ENCODE data around the gene CIB4. TPM values are rescaled to one million over a fixed set of nuclear protein-coding genes. Genes with fewer than 3 reads are reported as not detected.

The CIB4 gene
- total and polyA plus RNA-seq, 2 of the 13 experiments (the other 11 are each of a cell fraction or from before 2014, with no cell fraction given): not detected

DNA sequence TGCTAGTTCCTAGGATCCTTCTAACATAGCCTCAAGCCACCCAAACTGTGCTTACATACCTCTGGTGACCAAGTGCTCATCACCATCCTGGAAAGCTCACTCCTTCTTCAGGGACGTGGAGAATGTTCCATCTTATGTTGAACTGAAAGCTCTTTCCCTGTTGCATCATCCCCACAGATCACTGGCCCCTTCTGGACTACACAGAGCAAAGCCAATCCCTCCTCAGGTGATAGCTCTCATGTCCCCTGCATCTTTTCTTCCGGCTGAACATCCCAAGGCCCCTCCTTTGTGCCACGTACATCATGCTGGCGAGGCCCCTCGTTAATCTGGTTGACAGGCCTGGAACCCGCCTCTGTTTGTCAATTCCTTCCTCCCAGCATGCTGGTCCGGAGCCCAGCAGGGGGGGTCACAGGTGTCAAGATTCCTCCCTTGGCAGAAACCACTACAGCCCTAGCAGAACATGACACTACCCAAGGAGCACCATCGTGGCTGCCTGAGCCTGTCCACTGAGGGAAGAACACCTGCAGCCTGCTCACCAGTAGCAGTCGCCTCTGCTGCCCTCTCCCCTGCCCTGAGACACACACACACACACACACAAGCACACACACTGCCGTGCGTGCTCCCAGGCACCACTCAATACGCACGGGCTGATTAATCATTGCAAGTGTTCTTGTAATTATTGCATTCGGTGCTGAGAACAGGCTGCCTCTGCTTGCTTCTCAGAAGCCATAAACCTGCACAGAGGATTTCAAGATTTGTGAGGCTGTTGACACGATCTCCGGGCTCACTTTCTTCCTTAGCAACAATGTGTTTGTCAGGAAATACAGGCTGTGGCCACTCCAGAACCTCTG is 45.0 kb upstream of the CIB4 start:
- POLR2A ChIA-PET: no interaction called here
- CTCF ChIA-PET (ENCODE audit: low intra/inter-chr PET ratio, low total read pairs): no interaction called here
- intact Hi-C loops (cut with micrococcal nuclease; ENCODE audit: unreplicated experiment): no loop called here
- TF ChIP-seq BHLHE40 (IDR thresholded peaks at IDR 0.05; ENCODE audit: low read length): no peak
- no peak for TF ChIP-seq ZNF468 (CRISPR knock-in tag; IDR thresholded peaks at IDR 0.05)
- TF ChIP-seq SOX6 (IDR thresholded peaks at IDR 0.05): no peak
- TF ChIP-seq SOX6 (CRISPR knock-in tag; IDR thresholded peaks at IDR 0.05): no peak
- TF ChIP-seq, protein P1, sequence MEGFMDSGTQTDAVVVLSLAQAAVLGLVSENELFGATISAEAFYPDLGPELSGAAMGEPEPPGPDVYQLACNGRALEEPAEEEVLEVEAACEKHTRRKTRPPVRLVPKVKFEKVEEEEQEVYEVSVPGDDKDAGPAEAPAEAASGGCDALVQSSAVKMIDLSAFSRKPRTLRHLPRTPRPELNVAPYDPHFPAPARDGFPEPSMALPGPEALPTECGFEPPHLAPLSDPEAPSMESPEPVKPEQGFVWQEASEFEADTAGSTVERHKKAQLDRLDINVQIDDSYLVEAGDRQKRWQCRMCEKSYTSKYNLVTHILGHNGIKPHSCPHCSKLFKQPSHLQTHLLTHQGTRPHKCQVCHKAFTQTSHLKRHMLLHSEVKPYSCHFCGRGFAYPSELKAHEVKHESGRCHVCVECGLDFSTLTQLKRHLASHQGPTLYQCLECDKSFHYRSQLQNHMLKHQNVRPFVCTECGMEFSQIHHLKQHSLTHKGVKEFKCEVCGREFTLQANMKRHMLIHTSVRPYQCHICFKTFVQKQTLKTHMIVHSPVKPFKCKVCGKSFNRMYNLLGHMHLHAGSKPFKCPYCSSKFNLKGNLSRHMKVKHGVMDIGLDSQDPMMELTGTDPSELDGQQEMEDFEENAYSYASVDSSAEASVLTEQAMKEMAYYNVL (CRISPR knock-in tag; IDR thresholded peaks at IDR 0.05; ENCODE audit: borderline replicate concordance): no peak
- no peak for TF ChIP-seq ZNF558 (CRISPR knock-in tag; IDR thresholded peaks at IDR 0.05; ENCODE audit: borderline replicate concordance)
- no peak for TF ChIP-seq RFXANK (CRISPR knock-in tag; IDR thresholded peaks at IDR 0.05)
- no peak for TF ChIP-seq ZNF550 (CRISPR knock-in tag; IDR thresholded peaks at IDR 0.05; ENCODE audit: borderline replicate concordance)
- TF ChIP-seq, protein P2, sequence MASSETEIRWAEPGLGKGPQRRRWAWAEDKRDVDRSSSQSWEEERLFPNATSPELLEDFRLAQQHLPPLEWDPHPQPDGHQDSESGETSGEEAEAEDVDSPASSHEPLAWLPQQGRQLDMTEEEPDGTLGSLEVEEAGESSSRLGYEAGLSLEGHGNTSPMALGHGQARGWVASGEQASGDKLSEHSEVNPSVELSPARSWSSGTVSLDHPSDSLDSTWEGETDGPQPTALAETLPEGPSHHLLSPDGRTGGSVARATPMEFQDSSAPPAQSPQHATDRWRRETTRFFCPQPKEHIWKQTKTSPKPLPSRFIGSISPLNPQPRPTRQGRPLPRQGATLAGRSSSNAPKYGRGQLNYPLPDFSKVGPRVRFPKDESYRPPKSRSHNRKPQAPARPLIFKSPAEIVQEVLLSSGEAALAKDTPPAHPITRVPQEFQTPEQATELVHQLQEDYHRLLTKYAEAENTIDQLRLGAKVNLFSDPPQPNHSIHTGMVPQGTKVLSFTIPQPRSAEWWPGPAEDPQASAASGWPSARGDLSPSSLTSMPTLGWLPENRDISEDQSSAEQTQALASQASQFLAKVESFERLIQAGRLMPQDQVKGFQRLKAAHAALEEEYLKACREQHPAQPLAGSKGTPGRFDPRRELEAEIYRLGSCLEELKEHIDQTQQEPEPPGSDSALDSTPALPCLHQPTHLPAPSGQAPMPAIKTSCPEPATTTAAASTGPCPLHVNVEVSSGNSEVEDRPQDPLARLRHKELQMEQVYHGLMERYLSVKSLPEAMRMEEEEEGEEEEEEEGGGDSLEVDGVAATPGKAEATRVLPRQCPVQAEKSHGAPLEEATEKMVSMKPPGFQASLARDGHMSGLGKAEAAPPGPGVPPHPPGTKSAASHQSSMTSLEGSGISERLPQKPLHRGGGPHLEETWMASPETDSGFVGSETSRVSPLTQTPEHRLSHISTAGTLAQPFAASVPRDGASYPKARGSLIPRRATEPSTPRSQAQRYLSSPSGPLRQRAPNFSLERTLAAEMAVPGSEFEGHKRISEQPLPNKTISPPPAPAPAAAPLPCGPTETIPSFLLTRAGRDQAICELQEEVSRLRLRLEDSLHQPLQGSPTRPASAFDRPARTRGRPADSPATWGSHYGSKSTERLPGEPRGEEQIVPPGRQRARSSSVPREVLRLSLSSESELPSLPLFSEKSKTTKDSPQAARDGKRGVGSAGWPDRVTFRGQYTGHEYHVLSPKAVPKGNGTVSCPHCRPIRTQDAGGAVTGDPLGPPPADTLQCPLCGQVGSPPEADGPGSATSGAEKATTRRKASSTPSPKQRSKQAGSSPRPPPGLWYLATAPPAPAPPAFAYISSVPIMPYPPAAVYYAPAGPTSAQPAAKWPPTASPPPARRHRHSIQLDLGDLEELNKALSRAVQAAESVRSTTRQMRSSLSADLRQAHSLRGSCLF (CRISPR knock-in tag; IDR thresholded peaks at IDR 0.05; ENCODE audit: borderline replicate concordance): no peak
- no peak for TF ChIP-seq ZNF678 (CRISPR knock-in tag; IDR thresholded peaks at IDR 0.05)

More for the DNA sequence above, 45.0 kb upstream of the CIB4 start:
- H2AFZ ChIP-seq (ENCODE audit: low read length): no peak overlapping the region
- H3K4me2 ChIP-seq (ENCODE audit: low read depth, low read length): no peak overlapping the region
- peaks cover 1 to 64% of the 10 kb centered on the region in 2 experiments; a peak in 4 of 5 replicates for H3K27me3 ChIP-seq (ENCODE audit: control insufficient read depth in 1 of 2, insufficient read depth in 2 of 2, low read length in 2 of 2)
- H4K20me1 ChIP-seq (ENCODE audit: insufficient read depth, low read length): peaks cover 5% of the 10 kb centered on the region; the same call in 1 of the 2 replicates
- FAIRE-seq (no peak), DNase-seq (ENCODE audit: low spot score) (no peak), ATAC-seq (no peak)
- H3K4me3 ChIP-seq (replicated peaks in 1 of 3; ENCODE audit: insufficient read depth in 1 of 3, low read depth in 2 of 3, low read length in 3 of 3): no peak overlapping the region
- no peak overlapping the region for H3K27ac ChIP-seq (ENCODE audit: extremely low read length, insufficient read depth, low read length)
- in situ Hi-C loops (cut with HindIII; ENCODE audit: extremely low pct_ligation_motif_present, low pct_unique_long_range_greater_than_20kb): no loop called here
- WGBS (ENCODE audit: low lambda C conversion rate): 20% methylated on average over 16 of the region's 16 CpGs
- peaks cover 12% of the 10 kb centered on the region for H3K4me1 ChIP-seq (ENCODE audit: insufficient read depth, low read length)
- BruUV-seq (replicated peaks): no TSS peak
- no peak overlapping the region for H3K9ac ChIP-seq (ENCODE audit: insufficient read depth, low read depth, low read length)
- H3K79me2 ChIP-seq (ENCODE audit: insufficient read depth, low read length): no peaks in the 10 kb centered on the region
- no peaks in the 10 kb centered on the region for H3K9me3 ChIP-seq (ENCODE audit: low read length)
- no peaks in the 10 kb centered on the region for H3K36me3 ChIP-seq (replicated peaks in 1 of 2; ENCODE audit: control insufficient read depth in 1 of 2, insufficient read depth in 2 of 2, low read length in 2 of 2)

Data from HepG2 (cell line).